HepG2 (cell line): ENCODE results near the gene CNTF. TPM values are rescaled to one million over a fixed set of nuclear protein-coding genes. Genes with fewer than 3 reads are reported as not detected.
A peak's percentile ranks its signal among the peaks of the same experiment; 100 is the strongest.

Experiments used
- ATRX ChIP-seq: sonication (generic); formaldehyde crosslinking; IDR thresholded peaks from 2 replicates; pipeline ENCODE4 v1.4.0; 2020; ENCODE audit warnings: missing genetic modification reagents, borderline replicate concordance
- CCAR2 ChIP-seq: fragments of 200-400 bp; formaldehyde crosslinking; optimal IDR thresholded peaks from 2 replicates; pipeline ENCODE3; 2018; ENCODE audit warnings: low read depth, mild to moderate bottlenecking, low read length, moderate library complexity
- ETV6 ChIP-seq: sonication (generic); formaldehyde crosslinking; conservative IDR thresholded peaks from 2 replicates; pipeline ENCODE4 v1.4.0; 2020; ENCODE audit warnings: missing genetic modification reagents
- FOSL1 ChIP-seq: sonication (generic); formaldehyde crosslinking; IDR thresholded peaks from 2 replicates; pipeline ENCODE4 v1.9.0; 2021; ENCODE audit warnings: missing genetic modification reagents, borderline replicate concordance
- FOXO1 ChIP-seq: sonication (generic); formaldehyde crosslinking; IDR thresholded peaks from 2 replicates; pipeline ENCODE4 v1.4.0; 2020; ENCODE audit warnings: missing genetic modification reagents
- HNRNPL ChIP-seq: fragments of 200-400 bp; formaldehyde crosslinking; IDR thresholded peaks from 2 replicates; pipeline ENCODE4 v1.6.1; 2017; ENCODE audit warnings: mild to moderate bottlenecking, low read depth, low read length
- PCBP2 ChIP-seq: fragments of 200-400 bp; formaldehyde crosslinking; optimal IDR thresholded peaks from 2 replicates; pipeline ENCODE3; 2018; ENCODE audit warnings: low read length, low read depth; ENCODE audit not compliant: poor library complexity, severe bottlenecking
- SETDB1 ChIP-seq: sonication (generic); formaldehyde crosslinking; IDR thresholded peaks from 2 replicates; pipeline ENCODE4 v1.5.1; 2020; ENCODE audit warnings: missing genetic modification reagents, mild to moderate bottlenecking, borderline replicate concordance
- ZBTB42 ChIP-seq: sonication (generic); formaldehyde crosslinking; IDR thresholded peaks from 2 replicates; pipeline ENCODE4 v1.5.0; 2020; ENCODE audit warnings: mild to moderate bottlenecking, missing genetic modification reagents
- ZFP41 ChIP-seq: sonication (generic); formaldehyde crosslinking; IDR thresholded peaks from 2 replicates; pipeline ENCODE4 v1.4.0; 2020; ENCODE audit warnings: mild to moderate bottlenecking, missing genetic modification reagents, borderline replicate concordance
- ZIK1 ChIP-seq: sonication (generic); formaldehyde crosslinking; IDR thresholded peaks from 2 replicates; pipeline ENCODE4 v1.5.0; 2020; ENCODE audit warnings: mild to moderate bottlenecking, low read depth, missing genetic modification reagents, borderline replicate concordance
- ZNF12 ChIP-seq: sonication (generic); formaldehyde crosslinking; IDR thresholded peaks from 2 replicates; pipeline ENCODE4 v1.5.0; 2020; ENCODE audit warnings: missing genetic modification reagents
- ZNF180 ChIP-seq: sonication (generic); formaldehyde crosslinking; IDR thresholded peaks from 2 replicates; pipeline ENCODE4 v1.4.0; 2020; ENCODE audit warnings: low read depth, missing genetic modification reagents, borderline replicate concordance
- ZNF350 ChIP-seq: sonication (generic); formaldehyde crosslinking; IDR thresholded peaks from 2 replicates; pipeline ENCODE4 v1.4.0; 2020; ENCODE audit warnings: mild to moderate bottlenecking, low read depth, missing genetic modification reagents, borderline replicate concordance
- ZNF569 ChIP-seq: sonication (generic); formaldehyde crosslinking; IDR thresholded peaks from 2 replicates; pipeline ENCODE4 v1.5.0; 2020; ENCODE audit warnings: mild to moderate bottlenecking, missing genetic modification reagents, moderate library complexity, borderline replicate concordance
- ZNF841 ChIP-seq: sonication (generic); formaldehyde crosslinking; IDR thresholded peaks from 2 replicates; pipeline ENCODE4 v1.8.1; 2023; ENCODE audit warnings: missing genetic modification reagents, borderline replicate concordance
- ZSCAN20 ChIP-seq: sonication (generic); formaldehyde crosslinking; IDR thresholded peaks from 2 replicates; pipeline ENCODE4 v1.4.0; 2020; ENCODE audit warnings: missing genetic modification reagents, mild to moderate bottlenecking, borderline replicate concordance
- ZSCAN31 ChIP-seq: sonication (generic); formaldehyde crosslinking; IDR thresholded peaks from 2 replicates; pipeline ENCODE4 v1.5.0; 2020; ENCODE audit warnings: low read depth, mild to moderate bottlenecking, missing genetic modification reagents
- polyA plus RNA-seq, 8 experiments: library from polyadenylated mRNA; depleted of rRNA in 3 of 8; stranded (reverse) in 7 of 8; unstranded in 1 of 8; fragments of >200 nt; fragmentation: Illumina TruSeq in 4 of 8; extraction: Trizol in 4 of 8; gene quantifications; 2 replicates each; pipeline versions ENCODE4 v1.2.1 to v1.2.3, GENCODE V29; 2011 to 2016; ENCODE audit warnings: low read depth in 4 of 8, missing spikeins in 1 of 8, mixed read lengths in 1 of 8; ENCODE audit not compliant: insufficient read depth in 1 of 8
- total RNA-seq, 5 experiments: library from RNA; depleted of rRNA; stranded (reverse); fragments of >200 nt; fragmentation: Illumina TruSeq; extraction: Trizol; gene quantifications; 2 replicates each; pipeline ENCODE4 v1.2.3, GENCODE V29; 2016; ENCODE audit warnings: low read depth in 1 of 5
- TF ChIP-seq, protein P1 (sequence below): IDR thresholded peaks from 2 replicates; pipeline ENCODE4 v1.6.1; 2016
- TF ChIP-seq, protein P2 (sequence below): IDR thresholded peaks from 2 replicates; pipeline ENCODE4 v1.6.1; 2016; ENCODE audit warnings: missing compliant biosample characterization, missing genetic modification reagents, borderline replicate concordance
- TF ChIP-seq, protein P3 (sequence below): sonication (generic); IDR thresholded peaks from 2 replicates; pipeline ENCODE4 v1.6.1; 2016; ENCODE audit warnings: low read depth, borderline replicate concordance
- TF ChIP-seq, protein P4 (sequence below): sonication (generic); formaldehyde crosslinking; IDR thresholded peaks from 2 replicates; pipeline ENCODE4 v1.9.0; 2021; ENCODE audit warnings: missing genetic modification reagents, borderline replicate concordance

The CNTF gene
- total and polyA plus RNA-seq, 2 of the 13 experiments (the other 11 are each of a cell fraction or from before 2014, with no cell fraction given) = 0.51 to 2.3 TPM

DNA sequence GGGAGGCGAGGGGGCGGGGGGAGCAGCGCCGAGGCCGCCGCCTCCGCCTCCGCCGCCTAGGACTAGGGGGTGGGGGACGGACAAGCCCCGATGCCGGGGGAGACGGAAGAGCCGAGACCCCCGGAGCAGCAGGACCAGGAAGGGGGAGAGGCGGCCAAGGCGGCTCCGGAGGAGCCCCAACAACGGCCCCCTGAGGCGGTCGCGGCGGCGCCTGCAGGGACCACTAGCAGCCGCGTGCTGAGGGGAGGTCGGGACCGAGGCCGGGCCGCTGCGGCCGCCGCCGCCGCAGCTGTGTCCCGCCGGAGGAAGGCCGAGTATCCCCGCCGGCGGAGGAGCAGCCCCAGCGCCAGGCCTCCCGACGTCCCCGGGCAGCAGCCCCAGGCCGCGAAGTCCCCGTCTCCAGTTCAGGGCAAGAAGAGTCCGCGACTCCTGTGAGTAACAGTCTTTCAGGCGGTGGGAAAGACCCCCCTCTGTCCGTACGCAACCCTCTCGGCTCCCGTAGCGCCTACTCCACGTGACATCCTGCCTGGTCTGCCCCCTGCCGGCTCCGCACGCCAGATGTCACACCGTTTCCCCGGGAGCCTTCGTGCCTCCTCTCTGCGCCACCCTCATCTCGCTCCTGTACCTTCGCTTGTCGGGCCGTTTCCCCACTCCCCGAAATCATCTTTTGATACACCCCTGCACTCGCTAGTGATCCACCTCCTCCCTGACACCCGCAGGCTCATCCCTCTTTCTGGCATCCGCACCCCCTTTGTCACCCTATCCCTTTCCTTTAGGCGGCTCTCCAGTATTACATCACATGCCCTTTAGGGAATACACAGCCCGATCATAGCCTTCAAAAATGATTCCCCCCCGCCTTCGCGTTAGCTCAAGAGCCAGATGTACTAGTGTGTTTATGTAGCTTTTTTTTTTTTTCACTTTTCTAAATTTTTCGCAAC lies 43.0 kb upstream of the CNTF start (continued):
- TF ChIP-seq ZNF569 (CRISPR knock-in tag) (no peak), ZSCAN31 (CRISPR knock-in tag) (no peak), ZNF12 (CRISPR knock-in tag) (no peak), ZSCAN20 (0 out of 2 replicates have a peak, but pooled peaks have one; percentile 33), ZIK1 (CRISPR knock-in tag) (peak; percentile 43; the same call in 1 of the 2 replicates), ZFP41 (CRISPR knock-in tag) (no peak), ZNF841 (CRISPR knock-in tag) (no peak), CCAR2 (no peak), PCBP2 (no peak), ZNF350 (CRISPR knock-in tag) (peak; percentile 74), FOXO1 (CRISPR knock-in tag) (peak; percentile 58; the same call in 1 of the 2 replicates), SETDB1 (CRISPR knock-in tag) (no peak), ZBTB42 (CRISPR knock-in tag) (no peak), ZNF180 (CRISPR knock-in tag) (no peak), ATRX (CRISPR knock-in tag) (no peak), FOSL1 (CRISPR knock-in tag) (no peak), HNRNPL (no peak), ETV6 (no peak)
- TF ChIP-seq, protein P1, sequence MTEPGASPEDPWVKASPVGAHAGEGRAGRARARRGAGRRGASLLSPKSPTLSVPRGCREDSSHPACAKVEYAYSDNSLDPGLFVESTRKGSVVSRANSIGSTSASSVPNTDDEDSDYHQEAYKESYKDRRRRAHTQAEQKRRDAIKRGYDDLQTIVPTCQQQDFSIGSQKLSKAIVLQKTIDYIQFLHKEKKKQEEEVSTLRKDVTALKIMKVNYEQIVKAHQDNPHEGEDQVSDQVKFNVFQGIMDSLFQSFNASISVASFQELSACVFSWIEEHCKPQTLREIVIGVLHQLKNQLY (CRISPR knock-in tag) = no peak
- TF ChIP-seq, protein P2, sequence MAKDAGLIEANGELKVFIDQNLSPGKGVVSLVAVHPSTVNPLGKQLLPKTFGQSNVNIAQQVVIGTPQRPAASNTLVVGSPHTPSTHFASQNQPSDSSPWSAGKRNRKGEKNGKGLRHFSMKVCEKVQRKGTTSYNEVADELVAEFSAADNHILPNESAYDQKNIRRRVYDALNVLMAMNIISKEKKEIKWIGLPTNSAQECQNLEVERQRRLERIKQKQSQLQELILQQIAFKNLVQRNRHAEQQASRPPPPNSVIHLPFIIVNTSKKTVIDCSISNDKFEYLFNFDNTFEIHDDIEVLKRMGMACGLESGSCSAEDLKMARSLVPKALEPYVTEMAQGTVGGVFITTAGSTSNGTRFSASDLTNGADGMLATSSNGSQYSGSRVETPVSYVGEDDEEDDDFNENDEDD (CRISPR knock-in tag) = peak; percentile 67; the same call in 1 of the 2 replicates
- TF ChIP-seq, protein P3, sequence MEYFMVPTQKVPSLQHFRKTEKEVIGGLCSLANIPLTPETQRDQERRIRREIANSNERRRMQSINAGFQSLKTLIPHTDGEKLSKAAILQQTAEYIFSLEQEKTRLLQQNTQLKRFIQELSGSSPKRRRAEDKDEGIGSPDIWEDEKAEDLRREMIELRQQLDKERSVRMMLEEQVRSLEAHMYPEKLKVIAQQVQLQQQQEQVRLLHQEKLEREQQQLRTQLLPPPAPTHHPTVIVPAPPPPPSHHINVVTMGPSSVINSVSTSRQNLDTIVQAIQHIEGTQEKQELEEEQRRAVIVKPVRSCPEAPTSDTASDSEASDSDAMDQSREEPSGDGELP = peak; percentile 37; the same call in 1 of the 2 replicates
- TF ChIP-seq, protein P4, sequence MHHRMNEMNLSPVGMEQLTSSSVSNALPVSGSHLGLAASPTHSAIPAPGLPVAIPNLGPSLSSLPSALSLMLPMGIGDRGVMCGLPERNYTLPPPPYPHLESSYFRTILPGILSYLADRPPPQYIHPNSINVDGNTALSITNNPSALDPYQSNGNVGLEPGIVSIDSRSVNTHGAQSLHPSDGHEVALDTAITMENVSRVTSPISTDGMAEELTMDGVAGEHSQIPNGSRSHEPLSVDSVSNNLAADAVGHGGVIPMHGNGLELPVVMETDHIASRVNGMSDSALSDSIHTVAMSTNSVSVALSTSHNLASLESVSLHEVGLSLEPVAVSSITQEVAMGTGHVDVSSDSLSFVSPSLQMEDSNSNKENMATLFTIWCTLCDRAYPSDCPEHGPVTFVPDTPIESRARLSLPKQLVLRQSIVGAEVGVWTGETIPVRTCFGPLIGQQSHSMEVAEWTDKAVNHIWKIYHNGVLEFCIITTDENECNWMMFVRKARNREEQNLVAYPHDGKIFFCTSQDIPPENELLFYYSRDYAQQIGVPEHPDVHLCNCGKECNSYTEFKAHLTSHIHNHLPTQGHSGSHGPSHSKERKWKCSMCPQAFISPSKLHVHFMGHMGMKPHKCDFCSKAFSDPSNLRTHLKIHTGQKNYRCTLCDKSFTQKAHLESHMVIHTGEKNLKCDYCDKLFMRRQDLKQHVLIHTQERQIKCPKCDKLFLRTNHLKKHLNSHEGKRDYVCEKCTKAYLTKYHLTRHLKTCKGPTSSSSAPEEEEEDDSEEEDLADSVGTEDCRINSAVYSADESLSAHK (CRISPR knock-in tag) = no peak
